ENCODE measurements around the gene ABCA2.
"Not testable (repeated sequence)": the region's sequence is repeated elsewhere in the genome, so short reads cannot be mapped to it uniquely, and the experiment has no call there.

Gene ABCA2

DNA sequence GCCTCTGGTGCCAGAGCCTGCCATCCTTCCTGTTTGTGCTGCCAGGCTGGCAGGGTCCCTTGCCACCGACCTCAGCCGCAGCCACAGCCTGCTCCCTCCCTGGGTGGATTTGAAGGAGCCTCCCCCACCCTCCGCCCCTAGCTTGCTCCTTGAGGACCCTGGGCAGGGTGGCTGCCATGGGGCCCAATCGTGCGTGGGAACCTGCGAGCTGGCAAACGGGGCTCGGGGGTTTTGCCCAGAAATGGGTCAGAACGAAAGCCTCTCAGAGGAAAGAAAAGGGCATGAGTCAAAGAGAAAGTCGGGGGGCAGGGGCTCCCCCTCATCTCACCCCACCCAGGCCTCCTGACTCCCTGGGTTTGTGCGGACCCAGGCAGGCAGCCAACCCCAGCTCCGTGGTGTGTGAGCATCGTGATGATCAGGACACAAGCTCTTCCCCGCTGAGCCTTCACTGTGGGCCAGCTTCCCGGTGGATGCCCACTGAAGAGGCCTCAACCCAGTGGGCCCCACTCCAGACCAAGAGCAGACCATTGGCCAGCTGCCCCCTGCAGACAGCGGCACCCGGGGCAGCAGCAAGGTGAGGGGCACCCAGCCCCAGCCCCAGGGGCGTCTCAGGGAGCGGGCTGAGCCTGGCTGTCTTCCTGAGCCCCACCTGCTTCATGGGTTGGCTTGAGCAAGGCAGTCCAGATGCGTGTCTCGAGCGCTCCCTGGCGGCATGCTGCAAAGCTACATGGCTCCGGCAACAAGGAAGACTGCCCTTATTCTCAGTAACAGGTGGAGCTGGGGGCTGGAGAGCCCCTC, 6.9 kb upstream of the ABCA2 start:
- no peak overlapping the region for H3K4me3 ChIP-seq (ENCODE audit: low read length)
- TF ChIP-seq, protein P1, sequence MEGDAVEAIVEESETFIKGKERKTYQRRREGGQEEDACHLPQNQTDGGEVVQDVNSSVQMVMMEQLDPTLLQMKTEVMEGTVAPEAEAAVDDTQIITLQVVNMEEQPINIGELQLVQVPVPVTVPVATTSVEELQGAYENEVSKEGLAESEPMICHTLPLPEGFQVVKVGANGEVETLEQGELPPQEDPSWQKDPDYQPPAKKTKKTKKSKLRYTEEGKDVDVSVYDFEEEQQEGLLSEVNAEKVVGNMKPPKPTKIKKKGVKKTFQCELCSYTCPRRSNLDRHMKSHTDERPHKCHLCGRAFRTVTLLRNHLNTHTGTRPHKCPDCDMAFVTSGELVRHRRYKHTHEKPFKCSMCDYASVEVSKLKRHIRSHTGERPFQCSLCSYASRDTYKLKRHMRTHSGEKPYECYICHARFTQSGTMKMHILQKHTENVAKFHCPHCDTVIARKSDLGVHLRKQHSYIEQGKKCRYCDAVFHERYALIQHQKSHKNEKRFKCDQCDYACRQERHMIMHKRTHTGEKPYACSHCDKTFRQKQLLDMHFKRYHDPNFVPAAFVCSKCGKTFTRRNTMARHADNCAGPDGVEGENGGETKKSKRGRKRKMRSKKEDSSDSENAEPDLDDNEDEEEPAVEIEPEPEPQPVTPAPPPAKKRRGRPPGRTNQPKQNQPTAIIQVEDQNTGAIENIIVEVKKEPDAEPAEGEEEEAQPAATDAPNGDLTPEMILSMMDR (IDR thresholded peaks at IDR 0.05; ENCODE audit: insufficient read depth, low read depth, low read length, missing control alignments), result peak; percentile 92

GRCh38 chr9:137034039-137034708, 6.1 kb upstream of the ABCA2 start:
- TF ChIP-seq, protein P1 (IDR thresholded peaks at IDR 0.05; ENCODE audit: insufficient read depth, low read depth, low read length, missing control alignments), result no peak
- no peak overlapping the region for H3K4me3 ChIP-seq (ENCODE audit: low read length)
- no peak for DNase-seq (ENCODE audit: low read depth)

More for the DNA sequence above, 6.9 kb upstream of the ABCA2 start:
- peak; percentile 86 for DNase-seq (ENCODE audit: low read depth)

GRCh38 chr9:137033481-137033880, 5.4 kb upstream of the ABCA2 start:
- DNase-seq (ENCODE audit: low read depth); H3K4me3 ChIP-seq (ENCODE audit: low read length): not testable (repeated sequence)

- DNase-seq (ENCODE audit: low read depth), result no peak
- TF ChIP-seq, protein P1 (IDR thresholded peaks at IDR 0.05; ENCODE audit: insufficient read depth, low read depth, low read length, missing control alignments), result no peak
- H3K4me3 ChIP-seq (ENCODE audit: low read length), result no peak overlapping the region
Observed at GRCh38 chr9:137032858-137033257, 4.8 kb upstream of the ABCA2 start.

DNA sequence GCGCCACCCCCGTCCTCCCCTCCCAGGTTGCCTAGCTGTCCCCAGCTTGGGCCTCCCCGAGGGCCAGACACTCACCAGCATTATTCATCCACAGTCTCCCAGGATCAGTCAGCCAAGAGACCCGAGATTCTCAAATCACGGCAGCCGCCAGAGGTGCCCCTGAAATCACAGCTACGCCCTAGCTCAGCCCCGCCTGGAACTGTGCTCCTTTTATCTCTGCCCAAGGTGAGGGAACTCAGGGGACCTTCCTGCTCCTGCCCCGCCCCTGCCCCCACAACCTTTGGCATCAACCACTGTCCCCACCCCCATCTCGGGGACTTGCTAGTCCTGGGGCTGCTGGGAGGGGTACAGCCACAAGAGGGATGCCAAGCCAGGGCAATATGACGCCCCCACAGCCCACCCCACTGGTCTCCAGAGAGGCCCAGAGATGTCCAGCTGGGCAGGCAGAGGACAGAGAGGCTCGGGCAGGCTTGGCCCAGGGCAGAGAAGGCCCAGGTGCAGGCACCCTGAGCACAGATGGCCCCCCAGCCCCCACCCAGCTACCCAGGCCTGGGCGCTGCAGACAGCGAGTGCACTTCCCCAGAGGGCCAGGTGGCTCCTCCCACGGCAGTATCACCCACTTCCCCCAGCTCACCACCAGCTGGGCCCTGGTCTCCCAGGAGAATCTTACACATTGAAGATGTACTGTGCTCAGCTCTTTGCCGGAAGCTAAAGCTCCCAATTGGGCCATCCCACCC, 4.0 kb upstream of the ABCA2 start, which contains the start of gene FUT7:
Gene FUT7, minus strand, starts transcription at position 185 of the 737 bp plus-strand sequence. Its CDS starts 97 bp downstream, at position 88.
- no peak for DNase-seq (ENCODE audit: low read depth)
- TF ChIP-seq, protein P1 (IDR thresholded peaks at IDR 0.05; ENCODE audit: insufficient read depth, low read depth, low read length, missing control alignments), result no peak
- H3K4me3 ChIP-seq (ENCODE audit: low read length), result no peak within 1 kb of the TSS

GRCh38 chr9:137030538-137031527, 2.8 kb upstream of the ABCA2 start:
- H3K4me3 ChIP-seq (ENCODE audit: low read length), result no peak overlapping the region
- TF ChIP-seq, protein P1 (IDR thresholded peaks at IDR 0.05; ENCODE audit: insufficient read depth, low read depth, low read length, missing control alignments), result no peak

More at GRCh38 chr9:137030538-137031527, 2.8 kb upstream of the ABCA2 start:
- DNase-seq (ENCODE audit: low read depth), result no peak
